Loucy (cell line): Measurements from ENCODE around the gene ALPG.

ENCODE experiments used
- H2AFZ ChIP-seq: fragments of 200-600 bp; sonication (generic); 2 replicates; pipeline ENCODE4 v1.6.0; 2016; ENCODE audit warnings: antibody characterized with exemption, mild to moderate bottlenecking, low read length, moderate library complexity
- H3F3A ChIP-seq: fragments of 200-600 bp; 2 replicates; pipeline ENCODE4 v1.6.0; 2016; ENCODE audit warnings: antibody characterized with exemption, low read depth, mild to moderate bottlenecking
- H3K27me3 ChIP-seq: fragments of 200-600 bp; sonication (generic); 2 replicates; pipeline ENCODE4 v1.6.1; 2014; ENCODE audit warnings: low read length, mild to moderate bottlenecking; ENCODE audit not compliant: insufficient read depth, poor library complexity, severe bottlenecking
- H3K36me3 ChIP-seq: fragments of 200-600 bp; sonication (generic); 2 replicates; pipeline ENCODE4 v1.6.1; 2016; ENCODE audit warnings: low read length; ENCODE audit not compliant: insufficient read depth
- H3K4me1 ChIP-seq: fragments of 200-600 bp; sonication (generic); 2 replicates; pipeline ENCODE4 v1.5.1; 2014; ENCODE audit warnings: low read length, mild to moderate bottlenecking; ENCODE audit not compliant: insufficient read depth, poor library complexity, severe bottlenecking
- H3K4me2 ChIP-seq: fragments of 200-600 bp; sonication (generic); 2 replicates; pipeline ENCODE4 v1.6.0; 2014; ENCODE audit warnings: antibody characterized with exemption, low read length, low read depth, mild to moderate bottlenecking; ENCODE audit not compliant: poor library complexity, severe bottlenecking
- H3K4me3 ChIP-seq: fragments of 200-600 bp; sonication (generic); 2 replicates; pipeline ENCODE4 v1.5.1; 2014; ENCODE audit warnings: low read length, mild to moderate bottlenecking, mixed read lengths; ENCODE audit not compliant: poor library complexity, severe bottlenecking
- H3K79me2 ChIP-seq: fragments of 200-600 bp; sonication (generic); 2 replicates; pipeline ENCODE4 v1.6.1; 2014; ENCODE audit warnings: low read length; ENCODE audit not compliant: insufficient read depth
- H3K9ac ChIP-seq: fragments of 200-600 bp; sonication (generic); 2 replicates; pipeline ENCODE4 v1.6.0; 2014; ENCODE audit warnings: mild to moderate bottlenecking, low read depth, low read length, moderate library complexity; ENCODE audit not compliant: poor library complexity, severe bottlenecking
- H3K9me2 ChIP-seq: fragments of 200-600 bp; sonication (generic); replicated peaks from 2 replicates; pipeline ENCODE4 v1.6.1; 2016; ENCODE audit warnings: low read depth, low read length, mixed read lengths
- H3K9me3 ChIP-seq: fragments of 200-600 bp; sonication (generic); 2 replicates; pipeline ENCODE4 v1.6.1; 2014; ENCODE audit warnings: mild to moderate bottlenecking, antibody characterized with exemption, low read length, low read depth; ENCODE audit not compliant: insufficient read depth
- H4K20me1 ChIP-seq: fragments of 200-600 bp; sonication (generic); 2 replicates; pipeline ENCODE4 v1.6.0; 2014; ENCODE audit warnings: antibody characterized with exemption, low read length, mild to moderate bottlenecking; ENCODE audit not compliant: insufficient read depth, poor library complexity, severe bottlenecking
- EZH2phosphoT487 ChIP-seq: fragments of 200-600 bp; IDR thresholded peaks from 2 replicates; pipeline ENCODE4 v1.6.1; 2018; ENCODE audit warnings: antibody characterized with exemption, mild to moderate bottlenecking, moderate library complexity, borderline replicate concordance
- TF ChIP-seq, protein P1 (sequence below): fragments of 200-600 bp; sonication (generic); conservative IDR thresholded peaks from 2 replicates; pipeline ENCODE4 v1.5.1; 2014; ENCODE audit warnings: mild to moderate bottlenecking, antibody characterized with exemption, low read length

Gene ALPG

DNA sequence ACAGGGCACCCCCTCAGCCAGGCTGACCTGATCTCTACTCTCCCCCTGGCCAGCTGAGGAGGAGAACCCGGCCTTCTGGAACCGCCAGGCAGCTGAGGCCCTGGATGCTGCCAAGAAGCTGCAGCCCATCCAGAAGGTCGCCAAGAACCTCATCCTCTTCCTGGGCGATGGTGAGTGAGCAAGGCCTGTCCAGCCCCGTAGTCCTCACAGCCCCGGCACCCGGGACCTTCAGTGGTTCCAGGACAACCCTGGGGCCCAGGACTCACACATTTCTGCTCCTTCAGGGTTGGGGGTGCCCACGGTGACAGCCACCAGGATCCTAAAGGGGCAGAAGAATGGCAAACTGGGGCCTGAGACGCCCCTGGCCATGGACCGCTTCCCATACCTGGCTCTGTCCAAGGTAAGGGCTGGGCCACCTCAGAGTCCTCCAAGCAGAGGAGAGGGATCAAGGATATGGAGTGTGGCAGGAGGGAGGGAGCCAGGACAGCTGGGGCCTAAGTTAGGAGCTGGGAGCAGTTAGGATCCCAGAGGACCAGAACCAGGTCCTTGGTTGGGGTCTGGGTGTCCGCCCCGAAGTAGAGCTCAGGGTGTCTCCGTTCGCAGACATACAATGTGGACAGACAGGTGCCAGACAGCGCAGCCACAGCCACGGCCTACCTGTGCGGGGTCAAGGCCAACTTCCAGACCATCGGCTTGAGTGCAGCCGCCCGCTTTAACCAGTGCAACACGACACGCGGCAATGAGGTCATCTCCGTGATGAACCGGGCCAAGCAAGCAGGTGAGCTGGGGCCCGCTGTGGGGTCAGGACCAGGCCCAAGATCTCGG lies 49.9 kb downstream of the ALPG start:
- Histone ChIP-seq H3F3A (no peaks in the 10 kb centered on the region), H3K4me1 (no peaks in the 10 kb centered on the region), H3K79me2 (no peaks in the 10 kb centered on the region), H3K9me2 (no peaks in the 10 kb centered on the region), H3K4me3 (no peak overlapping the region), H3K9ac (no peak overlapping the region), H3K4me2 (no peak overlapping the region), H2AFZ (no peak overlapping the region), H3K9me3 (no peaks in the 10 kb centered on the region), H3K36me3 (no peaks in the 10 kb centered on the region), H4K20me1 (no peaks in the 10 kb centered on the region), H3K27me3 (no peaks in the 10 kb centered on the region)
- no peak for TF ChIP-seq EZH2phosphoT487
- TF ChIP-seq, protein P1, sequence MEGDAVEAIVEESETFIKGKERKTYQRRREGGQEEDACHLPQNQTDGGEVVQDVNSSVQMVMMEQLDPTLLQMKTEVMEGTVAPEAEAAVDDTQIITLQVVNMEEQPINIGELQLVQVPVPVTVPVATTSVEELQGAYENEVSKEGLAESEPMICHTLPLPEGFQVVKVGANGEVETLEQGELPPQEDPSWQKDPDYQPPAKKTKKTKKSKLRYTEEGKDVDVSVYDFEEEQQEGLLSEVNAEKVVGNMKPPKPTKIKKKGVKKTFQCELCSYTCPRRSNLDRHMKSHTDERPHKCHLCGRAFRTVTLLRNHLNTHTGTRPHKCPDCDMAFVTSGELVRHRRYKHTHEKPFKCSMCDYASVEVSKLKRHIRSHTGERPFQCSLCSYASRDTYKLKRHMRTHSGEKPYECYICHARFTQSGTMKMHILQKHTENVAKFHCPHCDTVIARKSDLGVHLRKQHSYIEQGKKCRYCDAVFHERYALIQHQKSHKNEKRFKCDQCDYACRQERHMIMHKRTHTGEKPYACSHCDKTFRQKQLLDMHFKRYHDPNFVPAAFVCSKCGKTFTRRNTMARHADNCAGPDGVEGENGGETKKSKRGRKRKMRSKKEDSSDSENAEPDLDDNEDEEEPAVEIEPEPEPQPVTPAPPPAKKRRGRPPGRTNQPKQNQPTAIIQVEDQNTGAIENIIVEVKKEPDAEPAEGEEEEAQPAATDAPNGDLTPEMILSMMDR, result no peak

DNA sequence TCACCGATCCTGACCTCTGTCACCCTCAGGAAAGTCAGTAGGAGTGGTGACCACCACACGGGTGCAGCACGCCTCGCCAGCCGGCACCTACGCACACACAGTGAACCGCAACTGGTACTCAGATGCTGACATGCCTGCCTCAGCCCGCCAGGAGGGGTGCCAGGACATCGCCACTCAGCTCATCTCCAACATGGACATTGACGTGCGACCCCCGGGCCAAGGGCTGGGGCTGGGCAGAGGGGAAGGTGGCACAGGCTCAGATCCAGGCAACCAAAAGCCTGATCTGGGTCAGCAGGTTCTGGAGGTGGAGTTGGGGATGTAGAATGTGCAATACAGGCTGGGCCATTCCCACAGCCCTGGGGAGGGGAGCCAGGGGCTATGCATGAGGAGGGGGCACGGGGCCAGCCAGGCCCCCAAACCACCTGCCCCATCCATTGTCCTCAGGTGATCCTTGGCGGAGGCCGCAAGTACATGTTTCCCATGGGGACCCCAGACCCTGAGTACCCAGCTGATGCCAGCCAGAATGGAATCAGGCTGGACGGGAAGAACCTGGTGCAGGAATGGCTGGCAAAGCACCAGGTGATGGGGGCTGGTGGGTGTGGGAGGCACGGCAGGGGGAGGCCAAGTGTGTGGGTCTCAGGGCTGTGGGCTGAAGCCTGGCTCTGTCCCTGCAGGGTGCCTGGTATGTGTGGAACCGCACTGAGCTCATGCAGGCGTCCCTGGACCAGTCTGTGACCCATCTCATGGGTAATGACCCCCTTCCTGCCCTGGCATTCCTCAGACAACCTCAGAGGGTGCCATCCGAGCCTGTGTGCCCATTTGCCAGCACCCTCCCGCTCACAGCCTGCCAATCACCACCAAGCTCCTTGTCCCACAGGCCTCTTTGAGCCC lies 50.7 kb downstream of the ALPG start:
- no peaks in the 10 kb centered on the region for H3K36me3 ChIP-seq
- no peaks in the 10 kb centered on the region for H3K9me3 ChIP-seq
- no peak overlapping the region for H3K4me2 ChIP-seq
- no peaks in the 10 kb centered on the region for H3F3A ChIP-seq
- H3K9me2 ChIP-seq, result no peaks in the 10 kb centered on the region
- no peak overlapping the region for H3K4me3 ChIP-seq
- H2AFZ ChIP-seq, result no peak overlapping the region
- H3K79me2 ChIP-seq, result no peaks in the 10 kb centered on the region
- H4K20me1 ChIP-seq, result no peaks in the 10 kb centered on the region
- H3K4me1 ChIP-seq, result no peaks in the 10 kb centered on the region
- H3K9ac ChIP-seq, result no peak overlapping the region
- TF ChIP-seq, protein P1, result no peak
- no peak for TF ChIP-seq EZH2phosphoT487
- H3K27me3 ChIP-seq, result no peaks in the 10 kb centered on the region

DNA sequence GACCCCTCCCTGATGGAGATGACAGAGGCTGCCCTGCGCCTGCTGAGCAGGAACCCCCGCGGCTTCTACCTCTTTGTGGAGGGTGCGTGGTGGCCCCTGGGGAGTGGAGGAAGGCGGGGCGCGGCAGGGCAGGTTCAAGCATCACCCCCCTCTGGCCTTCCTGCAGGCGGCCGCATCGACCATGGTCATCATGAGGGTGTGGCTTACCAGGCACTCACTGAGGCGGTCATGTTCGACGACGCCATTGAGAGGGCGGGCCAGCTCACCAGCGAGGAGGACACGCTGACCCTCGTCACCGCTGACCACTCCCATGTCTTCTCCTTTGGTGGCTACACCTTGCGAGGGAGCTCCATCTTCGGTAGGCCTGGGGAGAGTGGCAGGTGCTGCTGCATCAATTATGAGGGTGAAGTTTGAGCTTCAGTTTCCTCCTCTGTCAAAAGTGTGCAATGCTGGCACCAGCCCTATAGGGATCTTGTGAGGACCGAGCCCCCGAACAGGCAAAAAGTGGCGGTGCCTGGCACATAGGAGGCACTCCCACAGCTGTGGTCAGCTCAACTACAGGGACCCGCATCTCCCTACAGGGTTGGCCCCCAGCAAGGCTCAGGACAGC lies 51.5 kb downstream of the ALPG start:
- Histone ChIP-seq H2AFZ (no peak overlapping the region), H3K4me3 (no peak overlapping the region), H3K9ac (no peak overlapping the region)

More for the DNA sequence above, 51.5 kb downstream of the ALPG start:
- Histone ChIP-seq H3K9me3 (no peaks in the 10 kb centered on the region), H3K9me2 (no peaks in the 10 kb centered on the region), H3K27me3 (no peaks in the 10 kb centered on the region), H3K4me1 (no peaks in the 10 kb centered on the region), H4K20me1 (no peaks in the 10 kb centered on the region), H3K4me2 (no peak overlapping the region), H3F3A (no peaks in the 10 kb centered on the region), H3K36me3 (no peaks in the 10 kb centered on the region), H3K79me2 (no peaks in the 10 kb centered on the region)
- no peak for TF ChIP-seq EZH2phosphoT487
- TF ChIP-seq, protein P1, result no peak
